Nephron (organoid): ENCODE measurements around the gene CHD1.

Experiments
- H3K27ac Mint-ChIP-seq, 3 experiments: 2 replicates each; pipeline ENCODE4 v1.8.0; 2020; ENCODE audit warnings: mixed read lengths in 3 of 3, mild to moderate bottlenecking in 2 of 3, moderate library complexity in 1 of 3
- H3K27me3 Mint-ChIP-seq: 2 replicates; pipeline ENCODE4 v1.8.0; 2021; ENCODE audit warnings: low read depth, mild to moderate bottlenecking, moderate library complexity, mixed read lengths
- H3K36me3 Mint-ChIP-seq: 2 replicates; pipeline ENCODE4 v1.8.0; 2020; ENCODE audit warnings: low read depth, mixed read lengths
- H3K4me1 Mint-ChIP-seq: 2 replicates; pipeline ENCODE4 v1.8.0; 2020; ENCODE audit warnings: mixed read lengths
- H3K4me3 Mint-ChIP-seq, 3 experiments: 2 replicates each; pipeline ENCODE4 v1.8.0; 2020; ENCODE audit warnings: mild to moderate bottlenecking in 3 of 3, mixed read lengths in 3 of 3, moderate library complexity in 2 of 3
- H3K9me3 Mint-ChIP-seq: 2 replicates; pipeline ENCODE4 v1.8.0; 2020; ENCODE audit warnings: mixed read lengths
- TF ChIP-seq, protein P1 (sequence below), 3 experiments: fragments of 200-600 bp; sonication (generic); IDR thresholded peaks; one replicate each; pipeline ENCODE4 v1.5.0; 2021; ENCODE audit warnings: antibody characterized with exemption in 3 of 3; ENCODE audit not compliant: unreplicated experiment in 3 of 3

CHD1 gene

DNA sequence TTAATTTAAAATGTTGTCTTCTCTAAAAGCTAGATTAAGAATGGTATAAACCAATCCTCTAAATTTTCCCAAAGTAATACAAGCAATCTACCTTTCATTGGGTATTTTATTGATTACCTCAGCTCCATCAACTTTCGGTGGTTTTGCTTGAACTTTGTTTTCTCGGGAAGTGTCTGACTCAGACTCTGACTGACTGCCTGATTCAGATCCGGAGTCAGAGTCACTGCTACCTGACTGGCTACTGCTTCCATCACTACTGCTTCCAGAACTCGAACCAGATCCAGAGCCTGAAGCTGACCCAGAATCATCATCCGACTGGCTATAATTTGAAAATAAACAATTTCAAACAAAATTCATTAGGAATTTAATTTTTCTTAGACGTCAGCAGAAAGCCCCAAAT is 24.0 kb downstream of the CHD1 start:
- H3K4me1 Mint-ChIP-seq: no peaks in the 10 kb centered on the region

DNA sequence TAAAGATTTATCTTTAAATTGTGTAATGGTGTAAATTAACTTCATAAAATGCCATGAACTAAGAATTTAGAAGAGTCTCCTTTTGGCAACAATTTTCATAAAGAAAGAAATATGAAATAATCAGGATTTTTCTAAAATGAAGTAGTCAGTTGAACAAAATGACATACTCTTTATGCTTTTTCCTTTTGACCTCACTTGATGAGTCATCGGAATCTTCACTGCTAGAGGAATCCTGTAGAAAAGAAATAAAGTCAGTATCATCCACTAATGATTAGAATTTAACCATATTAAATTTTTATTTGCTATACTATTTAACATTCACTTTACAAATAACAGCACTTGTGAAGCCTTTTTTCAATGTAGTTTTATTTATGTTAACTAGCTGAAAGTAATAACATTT is 26.1 kb downstream of the CHD1 start:
- no peaks in the 10 kb centered on the region for H3K4me1 Mint-ChIP-seq
- peaks cover 52% of the 10 kb centered on the region for H3K36me3 Mint-ChIP-seq
- TF ChIP-seq, protein P1, sequence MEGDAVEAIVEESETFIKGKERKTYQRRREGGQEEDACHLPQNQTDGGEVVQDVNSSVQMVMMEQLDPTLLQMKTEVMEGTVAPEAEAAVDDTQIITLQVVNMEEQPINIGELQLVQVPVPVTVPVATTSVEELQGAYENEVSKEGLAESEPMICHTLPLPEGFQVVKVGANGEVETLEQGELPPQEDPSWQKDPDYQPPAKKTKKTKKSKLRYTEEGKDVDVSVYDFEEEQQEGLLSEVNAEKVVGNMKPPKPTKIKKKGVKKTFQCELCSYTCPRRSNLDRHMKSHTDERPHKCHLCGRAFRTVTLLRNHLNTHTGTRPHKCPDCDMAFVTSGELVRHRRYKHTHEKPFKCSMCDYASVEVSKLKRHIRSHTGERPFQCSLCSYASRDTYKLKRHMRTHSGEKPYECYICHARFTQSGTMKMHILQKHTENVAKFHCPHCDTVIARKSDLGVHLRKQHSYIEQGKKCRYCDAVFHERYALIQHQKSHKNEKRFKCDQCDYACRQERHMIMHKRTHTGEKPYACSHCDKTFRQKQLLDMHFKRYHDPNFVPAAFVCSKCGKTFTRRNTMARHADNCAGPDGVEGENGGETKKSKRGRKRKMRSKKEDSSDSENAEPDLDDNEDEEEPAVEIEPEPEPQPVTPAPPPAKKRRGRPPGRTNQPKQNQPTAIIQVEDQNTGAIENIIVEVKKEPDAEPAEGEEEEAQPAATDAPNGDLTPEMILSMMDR (IDR thresholded peaks at IDR 0.05; ENCODE audit: unreplicated experiment in 3 of 3): no peak
- no peaks in the 10 kb centered on the region for H3K9me3 Mint-ChIP-seq
- no peak overlapping the region for H3K27ac Mint-ChIP-seq
- H3K27me3 Mint-ChIP-seq: no peaks in the 10 kb centered on the region
- no peak overlapping the region for H3K4me3 Mint-ChIP-seq

More for the DNA sequence above, 24.0 kb downstream of the CHD1 start:
- TF ChIP-seq, protein P1 (IDR thresholded peaks at IDR 0.05; ENCODE audit: unreplicated experiment in 3 of 3): no peak
- no peaks in the 10 kb centered on the region for H3K27me3 Mint-ChIP-seq
- H3K9me3 Mint-ChIP-seq: no peaks in the 10 kb centered on the region
- peaks cover 32% of the 10 kb centered on the region for H3K36me3 Mint-ChIP-seq
- H3K4me3 Mint-ChIP-seq: no peak overlapping the region
- no peak overlapping the region for H3K27ac Mint-ChIP-seq

DNA sequence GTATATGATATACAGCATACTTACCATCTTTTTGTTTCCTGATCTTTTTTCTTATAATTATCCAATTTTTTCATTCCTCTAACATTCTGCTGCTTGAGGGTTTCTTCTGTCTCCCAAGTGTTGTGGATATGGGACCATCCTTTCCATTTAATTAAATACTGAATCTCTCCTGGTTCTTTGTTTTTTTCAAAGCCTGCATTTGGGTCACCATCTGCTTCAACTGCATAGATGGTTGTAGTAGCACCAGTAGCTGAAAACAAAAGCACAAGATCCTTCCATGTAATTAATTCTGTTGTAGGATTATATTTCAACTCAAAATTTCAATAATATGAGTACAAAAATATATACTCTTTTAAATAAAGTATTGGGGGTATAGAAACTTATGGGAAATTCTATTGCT is 29.4 kb downstream of the CHD1 start:
- peaks cover 74% of the 10 kb centered on the region for H3K36me3 Mint-ChIP-seq
- H3K4me1 Mint-ChIP-seq: no peaks in the 10 kb centered on the region
- TF ChIP-seq, protein P1 (IDR thresholded peaks at IDR 0.05; ENCODE audit: unreplicated experiment in 3 of 3): no peak
- H3K9me3 Mint-ChIP-seq: no peaks in the 10 kb centered on the region
- no peaks in the 10 kb centered on the region for H3K27me3 Mint-ChIP-seq
- H3K27ac Mint-ChIP-seq: no peak overlapping the region
- no peak overlapping the region for H3K4me3 Mint-ChIP-seq

DNA sequence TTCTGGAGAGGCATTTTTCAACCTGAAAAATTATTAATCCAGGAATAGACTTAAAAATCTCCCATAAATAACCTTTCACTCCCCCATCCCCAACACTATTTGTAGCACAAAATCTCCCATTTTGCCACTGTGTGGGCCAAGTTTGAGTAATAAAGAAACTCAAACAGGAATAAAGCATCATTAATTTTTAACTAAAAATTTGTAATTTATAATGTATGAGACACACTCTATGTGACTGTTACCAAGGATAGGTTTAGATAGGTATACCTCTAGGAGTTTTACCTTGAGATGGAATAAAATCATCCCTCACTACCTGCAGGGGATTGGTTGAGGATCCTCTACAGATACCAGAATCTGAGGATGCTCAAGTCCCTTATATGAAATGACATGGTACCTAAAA is 30.1 kb downstream of the CHD1 start:
- Mint-ChIP-seq H3K4me3 (no peak overlapping the region), H3K27me3 (no peaks in the 10 kb centered on the region), H3K4me1 (no peaks in the 10 kb centered on the region), H3K36me3 (peaks cover 72% of the 10 kb centered on the region), H3K27ac (no peak overlapping the region), H3K9me3 (no peaks in the 10 kb centered on the region)
- TF ChIP-seq, protein P1 (IDR thresholded peaks at IDR 0.05; ENCODE audit: unreplicated experiment in 3 of 3): no peak

DNA sequence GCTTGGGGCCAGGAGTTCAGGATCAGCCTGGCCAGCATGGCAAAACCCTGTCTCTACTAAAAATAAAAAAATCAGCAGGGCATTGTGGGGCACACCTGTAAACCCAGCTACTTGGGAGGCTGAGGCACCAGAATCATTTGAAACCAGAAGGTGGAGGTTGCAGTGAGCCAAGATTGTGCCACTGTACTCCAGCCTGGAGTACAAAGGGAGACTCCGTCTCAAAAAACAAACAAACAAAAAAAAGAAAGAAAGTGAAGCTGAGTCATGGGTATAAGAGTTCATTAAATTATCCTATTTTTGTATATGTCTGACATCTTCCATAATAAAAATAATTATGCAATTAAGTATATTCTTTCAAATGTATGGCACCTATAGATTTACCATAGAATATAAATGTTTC is 37.2 kb downstream of the CHD1 start:
- H3K36me3 Mint-ChIP-seq: peaks cover 68% of the 10 kb centered on the region
- TF ChIP-seq, protein P1 (IDR thresholded peaks at IDR 0.05; ENCODE audit: unreplicated experiment in 3 of 3): no peak
- H3K4me1 Mint-ChIP-seq: no peaks in the 10 kb centered on the region
- H3K4me3 Mint-ChIP-seq: no peak overlapping the region
- no peak overlapping the region for H3K27ac Mint-ChIP-seq
- H3K9me3 Mint-ChIP-seq: no peaks in the 10 kb centered on the region
- no peaks in the 10 kb centered on the region for H3K27me3 Mint-ChIP-seq

DNA sequence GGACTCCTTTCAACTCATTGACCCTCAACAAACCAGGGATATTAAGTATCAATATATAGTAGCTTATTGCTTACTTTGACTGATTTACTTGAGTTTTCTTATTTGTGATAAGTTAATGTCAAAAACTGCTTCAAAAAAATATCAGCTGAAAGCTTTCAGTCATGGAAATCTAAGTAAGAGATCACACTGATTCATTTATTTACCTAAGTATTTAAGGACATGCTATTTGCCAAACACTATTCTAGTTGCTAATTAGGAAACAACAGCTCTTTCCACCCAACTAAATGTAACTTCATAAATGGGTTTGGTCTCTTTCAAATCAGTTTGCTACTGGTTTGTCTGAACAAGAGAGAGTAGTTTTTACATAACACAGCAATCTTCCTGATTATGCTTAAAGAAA is 48.2 kb downstream of the CHD1 start:
- no peaks in the 10 kb centered on the region for H3K4me1 Mint-ChIP-seq
- TF ChIP-seq, protein P1 (IDR thresholded peaks at IDR 0.05; ENCODE audit: unreplicated experiment in 3 of 3): no peak
- H3K27me3 Mint-ChIP-seq: no peaks in the 10 kb centered on the region
- H3K9me3 Mint-ChIP-seq: no peaks in the 10 kb centered on the region
- H3K27ac Mint-ChIP-seq: no peak overlapping the region
- H3K36me3 Mint-ChIP-seq: peaks cover 77% of the 10 kb centered on the region
- no peak overlapping the region for H3K4me3 Mint-ChIP-seq
